GM12878 (cell line): Measurements from ENCODE around the gene ODC1. TPM values are rescaled to one million over a fixed set of nuclear protein-coding genes. Genes with fewer than 3 reads are reported as not detected.

Experiments used
- ATAC-seq: fragments of 200-7000 bp; cut with Tn5 transposase; 3 replicates; pipeline ENCODE4 v1.9.1; 2020; ENCODE audit warnings: mild to moderate bottlenecking, moderate library complexity
- BruUV-seq: library from RNA; stranded (reverse); fragments of 400-500 nt; replicated peaks from 2 replicates; lab custom pipeline; 2021; lab: Mats Ljungman, UMichigan
- CTCF ChIA-PET: fragments of 300-600 bp; sonication (Branson Sonifier 250); formaldehyde crosslinking; extraction: SDS; loops from one replicate; lab custom pipeline; 2021; ENCODE audit warnings: inconsistent platforms; lab: Yijun Ruan, JAX
- POLR2A ChIA-PET: fragments of 350-600 bp; formaldehyde crosslinking; extraction: SDS; loops from one replicate; lab custom pipeline; 2021; ENCODE audit warnings: inconsistent platforms; lab: Charles Lee
- RAD21 ChIA-PET: fragments of 300-600 bp; sonication (Branson Sonifier 250); formaldehyde crosslinking; loops from one replicate; lab custom pipeline; 2023; ENCODE audit warnings: antibody characterized with exemption; ENCODE audit not compliant: unreplicated experiment; lab: Charles Lee
- SMC1A ChIA-PET: fragments of 300-600 bp; sonication (Branson Sonifier 250); formaldehyde crosslinking; loops from one replicate; lab custom pipeline; 2023; ENCODE audit not compliant: unreplicated experiment, uncharacterized antibody; lab: Charles Lee
- DNase-seq: peaks from one replicate; pipeline ENCODE4 v3.0.0-alpha.2; 2011; ENCODE audit warnings: low read depth, low spot score
- FAIRE-seq: peaks from 3 replicates; lab custom pipeline; 2011; peaks lifted over from hg19 to GRCh38; lab: Jason Lieb, UNC
- H2AFZ ChIP-seq: 2 replicates; pipeline ENCODE4 v1.6.0; 2011; ENCODE audit warnings: low read depth, low read length, control low read depth; ENCODE audit not compliant: control insufficient read depth
- H3K27ac ChIP-seq: 2 replicates; pipeline ENCODE4 v1.5.1; 2011; ENCODE audit warnings: control low read depth; ENCODE audit not compliant: control insufficient read depth, insufficient read depth
- H3K27me3 ChIP-seq, 2 experiments: replicated peaks in 1 of 2; 2 replicates each; pipeline versions ENCODE4 v1.6.0 to v1.6.1; 2011; ENCODE audit warnings: low read length in 1 of 2; ENCODE audit not compliant: control insufficient read depth in 2 of 2, insufficient read depth in 2 of 2
- H3K36me3 ChIP-seq, 2 experiments: 2 replicates each; pipeline ENCODE4 v1.5.1; 2011; ENCODE audit warnings: low read length in 1 of 2; ENCODE audit not compliant: control insufficient read depth in 2 of 2, insufficient read depth in 2 of 2
- H3K4me1 ChIP-seq: 2 replicates; pipeline ENCODE4 v1.6.1; 2011; ENCODE audit warnings: mild to moderate bottlenecking, low read length, moderate library complexity, mixed read lengths; ENCODE audit not compliant: control insufficient read depth, insufficient read depth
- H3K4me2 ChIP-seq: 2 replicates; pipeline ENCODE4 v1.6.0; 2011; ENCODE audit warnings: control low read depth; ENCODE audit not compliant: control insufficient read depth, insufficient read depth
- H3K4me3 ChIP-seq: fragments of 200-600 bp; sonication (generic); 2 replicates; pipeline ENCODE4 v1.5.1; 2016
- H3K79me2 ChIP-seq: 2 replicates; pipeline ENCODE4 v1.6.0; 2011; ENCODE audit warnings: low read length; ENCODE audit not compliant: control insufficient read depth, insufficient read depth
- H3K9ac ChIP-seq: 2 replicates; pipeline ENCODE4 v1.8.0; 2011; ENCODE audit warnings: low read length, control low read depth, mixed read lengths; ENCODE audit not compliant: control insufficient read depth, insufficient read depth
- H3K9me3 ChIP-seq: replicated peaks from 3 replicates; pipeline ENCODE4 v1.5.1; 2011; ENCODE audit warnings: mild to moderate bottlenecking, low read length; ENCODE audit not compliant: control insufficient read depth, insufficient read depth
- H4K20me1 ChIP-seq: 2 replicates; pipeline ENCODE4 v1.6.0; 2011; ENCODE audit not compliant: control insufficient read depth, insufficient read depth
- BHLHE40 ChIP-seq, 2 experiments: fragments of 450-650 bp in 1 of 2; IDR thresholded peaks; 2 replicates each; pipeline ENCODE4 v1.6.1; 2011 to 2017; ENCODE audit warnings: low read depth in 2 of 2, borderline replicate concordance in 1 of 2, improper control_type of control experiment in 1 of 2, low read length in 1 of 2, mild to moderate bottlenecking in 1 of 2
- BMI1 ChIP-seq: fragments of 450-650 bp; IDR thresholded peaks from 2 replicates; pipeline ENCODE4 v1.6.1; 2016; ENCODE audit warnings: mild to moderate bottlenecking, moderate library complexity, borderline replicate concordance
- CHD1 ChIP-seq: IDR thresholded peaks from 2 replicates; pipeline ENCODE4 v1.6.1; 2012; ENCODE audit warnings: low read depth, low read length, improper control_type of control experiment
- KAT2A ChIP-seq: conservative IDR thresholded peaks from 2 replicates; pipeline ENCODE4 v1.6.1; 2011; ENCODE audit warnings: low read depth, low read length; ENCODE audit not compliant: control insufficient read depth
- KDM1A ChIP-seq: fragments of 200-600 bp; sonication (generic); IDR thresholded peaks from 2 replicates; pipeline ENCODE4 v1.6.1; 2016; ENCODE audit warnings: borderline replicate concordance
- MYB ChIP-seq: fragments of 150-350 bp; IDR thresholded peaks from 2 replicates; pipeline ENCODE4 v1.6.1; 2014; ENCODE audit warnings: mild to moderate bottlenecking, low read depth, low read length, borderline replicate concordance
- NFYA ChIP-seq: IDR thresholded peaks from 2 replicates; pipeline ENCODE4 v1.6.1; 2011; ENCODE audit warnings: low read depth, mild to moderate bottlenecking, low read length, improper control_type of control experiment, borderline replicate concordance
- NFYB ChIP-seq: IDR thresholded peaks from 2 replicates; pipeline ENCODE4 v1.6.1; 2011; ENCODE audit warnings: low read depth, mild to moderate bottlenecking, low read length, improper control_type of control experiment, moderate library complexity; ENCODE audit not compliant: insufficient read depth
- SMAD5 ChIP-seq: IDR thresholded peaks from 2 replicates; pipeline ENCODE4 v1.6.1; 2016; ENCODE audit warnings: antibody characterized with exemption, low read depth
- SREBF2 ChIP-seq: IDR thresholded peaks from 2 replicates; pipeline ENCODE4 v1.6.1; 2012; ENCODE audit warnings: mild to moderate bottlenecking, low read length
- ZSCAN29 ChIP-seq: fragments of 450-650 bp; IDR thresholded peaks from 2 replicates; pipeline ENCODE4 v1.6.1; 2017; ENCODE audit warnings: mild to moderate bottlenecking, moderate library complexity
- ZZZ3 ChIP-seq: IDR thresholded peaks from 2 replicates; pipeline ENCODE4 v1.6.1; 2011; ENCODE audit warnings: low read depth; ENCODE audit not compliant: control insufficient read depth, insufficient read length
- WGBS: methylation state at CpG from one replicate; pipeline ENCODE4 v1.1.6; 2016; ENCODE audit warnings: low lambda C conversion rate; ENCODE audit not compliant: insufficient replicate concordance, insufficient coverage; ENCODE audit errors: missing lambda C conversion rate; 5-methylcytosine and 5-hydroxymethylcytosine counted together
- in situ Hi-C: fragments of 300-500 bp; cut with MboI; formaldehyde crosslinking; loops from 9 replicates; pipeline ENCODE4 v1.14.3; 2018; ENCODE audit warnings: mixed read lengths
- intact Hi-C: fragments of 100-400 bp; cut with micrococcal nuclease; formaldehyde crosslinking; loops from one replicate; pipeline ENCODE4 v1.14.2; 2022; ENCODE audit not compliant: unreplicated experiment
- polyA plus RNA-seq, 11 experiments: library from polyadenylated mRNA; depleted of rRNA in 4 of 11; unstranded in 6 of 11; stranded (reverse) in 5 of 11; fragments of >200 nt; fragmentation: Nextera tagmentation in 4 of 11; fragmentation: Illumina TruSeq in 1 of 11; extraction: Ambion mirVana in 4 of 11; extraction: Trizol in 1 of 11; gene quantifications; 1 replicate in 1 of 11; 2 replicates in 10 of 11; pipeline versions ENCODE4 v1.2.1 to v1.2.3, GENCODE V29; 2011 to 2016; ENCODE audit warnings: inconsistent platforms in 2 of 11, missing spikeins in 2 of 11, low read depth in 1 of 11
- total RNA-seq, 4 experiments: library from RNA; depleted of rRNA in 3 of 4; stranded (reverse); fragments of >200 nt in 3 of 4; fragmentation: Illumina TruSeq in 1 of 4; extraction: Trizol in 1 of 4; gene quantifications; 2 replicates each; pipeline versions ENCODE4 v1.2.1 to v1.2.3, GENCODE V29; 2013 to 2021
- TF ChIP-seq, protein P1 (sequence below): IDR thresholded peaks from 2 replicates; pipeline ENCODE4 v1.6.1; 2011; ENCODE audit warnings: borderline replicate concordance, low read depth, mild to moderate bottlenecking, moderate library complexity, low read length; ENCODE audit not compliant: insufficient read depth, poor library complexity, severe bottlenecking

ODC1 gene
- total and polyA plus RNA-seq, 10 of the 15 experiments (the other 5 are each of a cell fraction or from before 2014, with no cell fraction given), result 68.5 to 441 (median 340) TPM

DNA sequence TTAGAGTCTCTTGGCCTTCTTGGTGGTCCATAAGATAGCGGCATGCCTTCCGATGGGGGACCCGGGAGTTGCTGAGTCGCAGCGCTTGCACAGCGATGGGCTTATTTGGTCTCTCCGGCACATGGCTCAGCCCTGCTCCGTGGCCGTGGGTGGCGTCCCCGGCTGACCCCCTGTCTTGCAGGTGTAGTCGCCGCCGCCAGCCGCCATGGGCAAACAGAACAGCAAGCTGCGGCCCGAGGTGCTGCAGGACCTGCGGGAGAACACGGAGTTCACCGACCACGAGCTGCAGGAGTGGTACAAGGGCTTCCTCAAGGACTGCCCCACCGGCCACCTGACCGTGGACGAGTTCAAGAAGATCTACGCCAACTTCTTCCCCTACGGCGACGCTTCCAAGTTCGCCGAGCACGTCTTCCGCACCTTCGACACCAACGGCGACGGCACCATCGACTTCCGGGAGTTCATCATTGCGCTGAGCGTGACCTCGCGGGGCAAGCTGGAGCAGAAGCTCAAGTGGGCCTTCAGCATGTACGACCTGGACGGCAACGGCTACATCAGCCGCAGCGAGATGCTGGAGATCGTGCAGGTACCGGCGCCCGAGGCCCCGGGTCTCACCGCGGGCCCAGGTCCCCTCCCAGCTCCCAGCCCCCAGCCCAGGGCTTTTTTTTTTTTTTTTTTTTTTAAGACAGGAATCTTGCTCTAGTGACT, 28.4 kb downstream of the ODC1 start:
- ChIA-PET POLR2A (interaction anchor here (0.6 to 1.2 kb wide), 3 partner anchors 10 to 36 kb away, joined by 3 to 6 read pairs (median 3); no protein-coding TSS in a partner anchor), CTCF (no interaction called here), RAD21 (no interaction called here), SMC1A (interaction anchor here (1.1 kb wide), 2 partner anchors 15 to 295 kb away, joined by 3 to 4 read pairs; no protein-coding TSS in a partner anchor)
- 92% methylated on average over 49 of the region's 54 CpGs for WGBS
- Histone ChIP-seq H2AFZ (no peak overlapping the region), H3K4me2 (no peak overlapping the region), H3K9ac (no peak overlapping the region), H3K27me3 (no peaks in the 10 kb centered on the region), H4K20me1 (no peaks in the 10 kb centered on the region), H3K79me2 (no peaks in the 10 kb centered on the region), H3K36me3 (no peaks in the 10 kb centered on the region; a peak in 1 of 4 replicates), H3K27ac (no peak overlapping the region), H3K4me1 (0 out of 2 replicates have a peak, but pooled peaks cover under 1% of the 10 kb centered on the region), H3K9me3 (no peaks in the 10 kb centered on the region), H3K4me3 (no peak overlapping the region)
- no peak for DNase-seq
- in situ Hi-C loops, result loop anchor here (5.0 kb wide), 1 partner anchor 287 kb away; no protein-coding TSS in a partner anchor
- intact Hi-C loops, result no loop called here
- no peak for FAIRE-seq
- TF ChIP-seq KDM1A, result no peak
- TF ChIP-seq KAT2A, result no peak
- TF ChIP-seq MYB, result no peak
- no peak for TF ChIP-seq BHLHE40 (IDR thresholded peaks at IDR 0.05; ENCODE audit: borderline replicate concordance in 1 of 2, low read depth in 2 of 2, low read length in 1 of 2)
- TF ChIP-seq NFYA, result no peak
- no peak for TF ChIP-seq SMAD5
- no peak for TF ChIP-seq SREBF2
- no peak for TF ChIP-seq BMI1
- TF ChIP-seq, protein P1, sequence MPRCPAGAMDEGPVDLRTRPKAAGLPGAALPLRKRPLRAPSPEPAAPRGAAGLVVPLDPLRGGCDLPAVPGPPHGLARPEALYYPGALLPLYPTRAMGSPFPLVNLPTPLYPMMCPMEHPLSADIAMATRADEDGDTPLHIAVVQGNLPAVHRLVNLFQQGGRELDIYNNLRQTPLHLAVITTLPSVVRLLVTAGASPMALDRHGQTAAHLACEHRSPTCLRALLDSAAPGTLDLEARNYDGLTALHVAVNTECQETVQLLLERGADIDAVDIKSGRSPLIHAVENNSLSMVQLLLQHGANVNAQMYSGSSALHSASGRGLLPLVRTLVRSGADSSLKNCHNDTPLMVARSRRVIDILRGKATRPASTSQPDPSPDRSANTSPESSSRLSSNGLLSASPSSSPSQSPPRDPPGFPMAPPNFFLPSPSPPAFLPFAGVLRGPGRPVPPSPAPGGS, result no peak
- TF ChIP-seq ZZZ3, result no peak
- TF ChIP-seq ZSCAN29, result no peak
- TF ChIP-seq CHD1, result no peak
- no peak for TF ChIP-seq NFYB
- BruUV-seq, result no TSS peak
- no peak for ATAC-seq
